NAMALWA (cell line): ENCODE measurements around the gene RTN4RL1.
A peak's percentile ranks its signal among the peaks of the same experiment; 100 is the strongest.

Experiments used
- DNase-seq: peaks from one replicate; pipeline ENCODE4 v3.0.0-alpha.2; 2015; ENCODE audit warnings: low spot score

Gene RTN4RL1, protein sequence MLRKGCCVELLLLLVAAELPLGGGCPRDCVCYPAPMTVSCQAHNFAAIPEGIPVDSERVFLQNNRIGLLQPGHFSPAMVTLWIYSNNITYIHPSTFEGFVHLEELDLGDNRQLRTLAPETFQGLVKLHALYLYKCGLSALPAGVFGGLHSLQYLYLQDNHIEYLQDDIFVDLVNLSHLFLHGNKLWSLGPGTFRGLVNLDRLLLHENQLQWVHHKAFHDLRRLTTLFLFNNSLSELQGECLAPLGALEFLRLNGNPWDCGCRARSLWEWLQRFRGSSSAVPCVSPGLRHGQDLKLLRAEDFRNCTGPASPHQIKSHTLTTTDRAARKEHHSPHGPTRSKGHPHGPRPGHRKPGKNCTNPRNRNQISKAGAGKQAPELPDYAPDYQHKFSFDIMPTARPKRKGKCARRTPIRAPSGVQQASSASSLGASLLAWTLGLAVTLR

DNA sequence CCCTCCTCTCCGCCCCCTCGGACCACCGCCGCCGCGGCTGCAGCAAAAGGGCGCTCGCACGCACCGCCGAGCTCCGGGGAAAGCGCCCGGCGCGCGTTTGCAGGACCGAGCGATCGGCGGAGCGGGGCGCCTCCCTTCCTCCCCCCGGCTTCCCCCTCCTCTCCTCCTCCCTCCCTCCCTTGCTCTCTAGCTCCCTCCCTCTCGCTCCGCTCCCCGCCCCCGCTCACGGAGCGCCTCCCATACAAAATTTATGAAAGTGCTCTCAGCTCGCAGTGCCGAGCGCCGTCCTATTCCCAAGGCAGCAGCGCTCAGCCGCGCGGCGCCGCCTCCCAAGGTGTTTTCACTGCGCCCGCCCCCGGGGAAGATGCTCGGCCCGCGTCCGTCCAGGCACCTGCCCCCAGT, at the start of gene RTN4RL1:
TSS of gene RTN4RL1 (minus strand) at position 115 of the 402 bp plus-strand sequence. CDS start 469 bp downstream, outside the sequence.
- DNase-seq, result no peak

DNA sequence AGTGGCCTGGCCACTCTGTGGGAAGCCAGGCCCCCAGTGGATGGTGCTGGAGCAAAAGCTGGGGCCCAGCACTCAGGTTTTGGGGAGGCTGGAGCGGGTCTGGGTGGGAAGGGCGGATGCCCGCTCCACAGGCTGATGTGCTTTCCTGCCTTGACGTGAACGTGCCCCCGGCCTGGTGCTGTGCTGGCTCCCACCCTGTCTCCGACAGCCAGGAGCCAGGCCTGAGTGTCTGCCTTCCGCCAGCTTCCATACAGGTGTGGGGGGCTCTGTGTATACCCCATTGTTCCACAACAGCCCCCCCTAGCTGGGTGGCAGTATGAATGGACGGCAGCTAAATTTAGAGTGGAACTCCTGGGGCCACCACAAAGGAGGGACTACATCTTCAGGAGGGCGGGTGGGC, 49.8 kb upstream of the RTN4RL1 start:
- no peak for DNase-seq

DNA sequence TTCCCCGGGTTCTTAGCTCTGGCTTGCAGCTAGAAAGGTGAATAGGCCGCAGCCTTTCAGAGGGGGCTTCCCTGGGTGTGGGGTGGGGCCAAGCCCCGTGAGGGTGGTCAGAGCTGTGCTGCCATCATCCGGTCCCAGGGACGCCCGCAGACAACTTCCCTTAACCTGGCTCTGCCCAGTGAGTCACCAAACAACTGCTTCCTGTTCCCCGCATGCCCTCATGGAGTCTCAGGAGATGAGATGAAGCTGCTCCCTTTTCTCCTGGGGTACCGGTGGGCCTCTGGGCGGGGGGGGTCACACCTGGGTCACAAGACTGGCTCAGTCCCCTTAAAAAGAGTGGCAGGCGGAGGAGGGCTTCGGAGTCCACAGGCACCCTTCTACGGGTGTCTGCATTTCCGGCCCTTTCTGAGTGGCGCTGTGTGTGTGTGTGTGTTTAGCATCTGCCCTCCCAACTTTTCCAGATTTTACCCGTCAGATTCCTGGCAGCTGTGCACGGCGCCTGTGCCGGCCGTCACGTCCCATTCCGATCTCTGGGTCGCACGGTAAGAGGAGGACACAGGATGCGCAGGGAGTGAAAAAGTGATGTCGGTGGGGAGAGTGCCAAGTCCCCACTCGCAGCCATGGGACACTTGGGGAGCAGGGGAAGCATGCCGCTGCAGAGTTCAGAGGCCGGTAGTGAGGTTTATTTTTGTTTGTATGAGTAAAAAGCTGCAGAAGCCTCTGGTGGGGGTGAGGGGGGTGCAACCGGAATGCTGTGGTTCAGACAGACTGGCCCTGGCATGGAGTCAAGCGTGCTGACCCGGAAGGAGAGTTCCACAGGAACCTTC, 46.5 kb upstream of the RTN4RL1 start:
- no peak for DNase-seq

DNA sequence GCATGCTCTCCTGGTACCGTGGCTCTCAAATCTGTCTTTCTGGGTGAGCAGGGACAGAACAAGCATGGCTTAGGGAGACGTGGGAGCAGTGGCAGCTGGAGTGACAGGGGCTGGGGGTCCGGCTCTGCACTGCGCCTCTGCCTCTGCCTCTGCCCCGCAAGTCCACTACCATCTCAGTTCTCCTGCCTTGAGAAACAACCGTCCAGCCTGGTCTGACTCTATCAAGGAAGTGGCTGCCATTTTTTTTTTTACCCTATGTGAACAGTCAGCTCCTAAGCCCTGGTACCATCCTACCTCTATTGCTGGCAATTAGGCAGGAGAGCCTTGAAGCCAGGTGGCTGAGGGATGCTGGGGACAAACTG, 45.9 kb upstream of the RTN4RL1 start:
- DNase-seq, result no peak

DNA sequence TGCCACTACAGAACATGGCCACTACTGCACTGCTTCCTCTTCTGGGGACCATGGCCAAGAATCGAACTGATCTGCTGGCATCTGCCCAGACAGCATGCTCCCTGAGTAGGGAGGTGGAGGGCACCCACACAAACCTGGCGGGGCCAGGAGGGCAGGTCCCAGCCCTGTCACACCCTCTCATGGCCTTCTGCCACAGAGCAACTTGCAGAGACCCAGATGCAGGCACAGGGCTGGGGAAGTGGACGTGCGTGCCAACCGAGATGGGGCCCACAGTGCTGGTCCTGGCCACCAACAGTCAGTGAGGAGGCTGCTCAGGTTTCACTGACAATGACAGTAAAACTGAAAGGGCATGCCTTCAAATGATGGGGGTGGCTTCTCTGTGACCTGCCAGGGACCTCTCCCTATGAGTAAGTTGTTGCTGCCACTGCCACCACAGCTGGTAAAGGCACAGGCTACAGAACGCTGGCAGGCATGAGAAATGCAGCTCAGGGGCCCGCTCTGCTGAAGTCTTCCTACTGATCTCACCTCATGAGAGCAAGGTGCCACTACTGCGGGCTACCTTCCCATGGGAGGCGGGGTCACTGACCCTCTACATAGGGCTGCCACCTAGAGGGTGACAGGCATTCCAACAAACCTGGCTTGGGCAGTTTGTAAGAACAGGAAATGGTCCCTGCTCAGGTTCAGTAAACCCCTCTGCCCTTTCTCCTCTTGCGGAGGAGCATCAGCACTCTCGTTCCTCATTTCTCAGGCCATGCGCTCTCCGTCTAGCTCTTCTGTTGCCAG, 45.3 kb upstream of the RTN4RL1 start:
- DNase-seq, result no peak

DNA sequence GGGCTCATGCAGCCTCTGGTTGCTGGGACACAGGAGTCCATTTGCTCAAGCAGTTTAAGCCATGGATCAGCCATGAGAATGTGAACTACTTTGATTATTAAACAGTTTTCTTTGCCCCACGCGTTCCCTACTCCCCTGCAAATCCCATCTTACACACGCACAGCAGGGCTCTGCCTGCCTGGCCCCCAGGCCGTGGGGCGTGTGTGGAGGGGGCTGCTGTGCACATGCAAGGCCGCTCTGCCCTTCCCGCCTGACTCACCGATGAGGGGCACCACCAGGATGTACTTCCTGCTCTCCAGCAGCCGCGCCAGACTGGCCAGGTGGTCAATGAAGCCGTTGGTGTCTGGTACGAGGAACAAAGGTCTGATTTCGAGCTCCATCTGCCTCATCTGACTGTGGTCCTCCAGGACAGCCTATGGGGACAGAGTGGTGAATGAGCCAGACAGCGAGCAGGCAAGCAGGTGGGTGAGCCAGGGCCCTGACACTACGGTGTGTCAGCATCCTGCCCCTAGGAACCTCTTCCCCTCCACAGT, 43.5 kb upstream of the RTN4RL1 start:
- DNase-seq, result no peak

DNA sequence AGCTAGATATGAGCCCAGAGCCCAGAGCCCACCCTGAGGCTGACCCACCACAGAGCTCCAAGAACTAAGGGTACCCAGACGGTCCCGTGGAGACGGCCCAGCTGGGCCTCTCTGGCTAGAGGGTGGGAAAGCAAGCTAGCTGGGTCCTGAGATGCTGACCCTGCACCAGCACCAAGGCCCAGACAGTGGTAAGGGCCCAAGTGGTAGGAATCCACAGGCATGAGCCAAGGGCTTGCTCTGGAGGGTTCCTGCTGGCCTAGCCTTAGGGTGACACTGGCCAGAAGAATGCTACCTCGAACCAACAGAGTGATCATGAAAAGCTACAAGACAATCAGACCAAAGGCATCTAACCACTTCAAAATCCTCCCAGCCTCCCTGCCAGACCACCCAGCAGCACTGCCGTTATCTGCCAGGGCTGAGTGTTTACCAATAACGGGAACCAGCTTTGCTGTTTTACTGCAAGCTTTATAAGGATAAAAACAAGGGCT, 42.9 kb upstream of the RTN4RL1 start:
- no peak for DNase-seq

DNA sequence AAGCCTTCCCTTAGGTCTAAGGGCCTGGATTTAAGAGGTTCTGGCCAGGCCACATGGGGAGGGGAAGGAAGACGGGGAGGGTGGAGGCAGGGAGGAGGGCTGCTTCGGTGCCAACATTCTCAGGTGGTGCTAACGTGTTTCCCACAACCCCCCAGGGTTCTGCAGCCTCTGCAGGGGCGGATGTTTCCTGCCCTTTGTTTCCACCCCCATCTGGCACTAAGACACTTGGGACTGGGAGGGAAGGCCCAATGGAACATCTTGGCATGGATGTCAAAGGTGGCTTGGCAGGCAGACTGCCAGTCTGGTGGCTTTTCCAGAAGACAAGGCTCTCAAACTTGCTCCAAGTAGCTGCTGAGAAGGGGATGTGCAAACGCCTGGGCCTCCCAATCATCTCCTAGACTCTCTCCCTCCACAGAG, 42.5 kb upstream of the RTN4RL1 start:
- DNase-seq, result no peak

DNA sequence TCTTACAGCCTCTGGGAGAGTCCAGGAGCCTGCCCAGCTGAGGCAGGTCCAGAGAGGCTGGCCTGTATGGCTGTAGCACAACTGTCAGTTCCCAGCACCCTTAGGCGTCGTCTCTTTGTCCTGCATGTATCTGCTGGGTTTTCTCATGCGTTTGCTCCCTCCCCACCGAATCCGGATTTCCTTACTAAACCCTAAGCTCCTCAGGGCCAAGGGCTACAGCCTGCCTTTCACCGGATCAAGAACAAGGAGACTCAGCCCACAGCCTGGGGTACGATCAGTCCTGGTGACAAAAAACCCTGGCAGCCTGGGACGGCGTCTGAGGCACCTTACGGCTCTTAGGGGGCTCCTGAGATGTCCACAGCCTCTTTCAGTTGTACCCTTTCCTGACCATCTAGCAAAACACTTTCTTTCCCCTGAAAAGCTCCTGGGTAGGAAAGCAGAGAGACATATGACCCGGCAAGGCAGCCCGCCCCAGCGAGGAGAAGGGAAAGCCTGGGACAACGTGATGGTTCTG, 42.0 kb upstream of the RTN4RL1 start:
- no peak for DNase-seq

DNA sequence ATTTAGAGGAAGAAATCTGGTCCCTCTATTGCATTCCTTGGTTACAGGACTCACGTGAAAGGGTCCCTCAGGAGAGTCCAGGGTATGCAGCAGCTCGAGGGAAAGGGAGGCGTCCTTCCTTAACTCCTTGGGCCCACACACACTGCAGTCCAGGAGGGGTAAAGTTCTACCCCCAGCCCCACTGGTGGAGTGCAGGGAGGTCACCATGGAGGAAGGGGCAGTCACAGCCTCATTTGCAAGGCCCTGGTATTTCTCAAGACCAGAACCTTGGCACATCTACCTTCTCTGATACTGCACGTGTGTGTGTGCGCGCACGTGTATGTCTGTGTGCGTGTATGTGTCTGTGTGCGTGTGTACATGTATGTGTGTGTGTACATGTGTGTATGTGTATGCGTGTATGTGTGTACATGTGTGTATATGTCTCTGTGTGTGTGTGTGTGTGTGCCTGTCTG, 40.8 kb upstream of the RTN4RL1 start:
- no peak for DNase-seq

DNA sequence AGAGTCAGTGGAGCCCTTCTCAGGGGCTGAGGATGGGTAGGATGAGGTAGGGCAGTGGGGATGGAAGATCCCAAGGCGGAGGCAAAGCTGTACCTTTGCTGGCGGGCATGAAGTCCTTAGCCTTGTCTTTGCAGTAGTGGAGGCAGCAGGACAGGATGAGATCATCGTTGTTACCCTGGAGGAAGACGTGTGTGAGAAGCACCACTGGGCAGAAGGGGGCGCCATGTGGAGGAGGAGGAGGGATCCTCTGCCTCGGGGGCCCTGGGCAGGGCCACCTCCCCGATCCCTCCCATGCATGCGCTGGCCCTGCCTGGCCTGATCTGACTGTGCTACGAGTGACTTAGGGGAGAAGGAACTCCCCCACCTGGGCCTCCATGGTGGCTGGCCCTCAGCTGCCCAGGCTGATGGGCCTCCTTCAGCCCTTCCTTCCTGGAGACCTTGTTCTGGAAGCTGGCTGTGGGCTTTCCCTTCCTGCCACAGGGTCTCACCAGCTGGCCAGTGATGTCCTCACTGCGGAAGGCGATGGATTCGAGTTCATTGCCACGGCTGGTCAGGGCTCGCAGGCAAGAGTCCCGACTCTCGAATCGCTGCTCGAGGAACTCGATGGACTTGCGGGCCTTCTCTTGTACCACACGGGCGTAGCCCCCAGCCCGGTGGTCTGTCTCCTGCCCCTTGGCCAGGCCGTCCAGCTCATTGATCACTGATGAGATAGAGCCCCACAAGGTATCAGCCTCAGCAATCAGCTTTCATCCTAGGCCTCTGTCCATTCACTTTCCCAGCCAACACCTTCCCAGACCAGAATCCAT, 40.0 kb upstream of the RTN4RL1 start:
- peak; percentile 47 for DNase-seq

DNA sequence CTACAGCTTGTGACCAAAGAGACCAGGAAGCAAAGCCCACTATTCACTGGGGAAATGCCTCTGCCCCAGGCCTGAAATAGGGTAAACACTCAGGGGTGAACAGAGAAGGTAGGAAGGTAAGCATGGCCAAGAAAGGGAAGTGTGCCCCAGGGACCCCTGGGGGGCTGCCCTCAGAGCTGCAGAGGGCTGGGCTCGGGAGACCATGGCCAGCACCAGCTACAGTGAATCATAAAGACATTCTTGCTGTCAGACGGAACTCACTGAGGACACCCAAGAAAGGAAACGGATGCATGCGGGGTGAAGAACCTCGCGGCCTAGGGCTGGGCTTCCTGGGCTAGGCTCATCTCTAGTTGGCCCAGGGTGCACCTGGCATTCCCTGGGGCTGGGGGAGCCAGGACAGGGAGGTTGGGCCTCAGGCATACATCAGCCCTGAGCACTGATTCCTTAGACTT, 39.4 kb upstream of the RTN4RL1 start:
- DNase-seq, result no peak

DNA sequence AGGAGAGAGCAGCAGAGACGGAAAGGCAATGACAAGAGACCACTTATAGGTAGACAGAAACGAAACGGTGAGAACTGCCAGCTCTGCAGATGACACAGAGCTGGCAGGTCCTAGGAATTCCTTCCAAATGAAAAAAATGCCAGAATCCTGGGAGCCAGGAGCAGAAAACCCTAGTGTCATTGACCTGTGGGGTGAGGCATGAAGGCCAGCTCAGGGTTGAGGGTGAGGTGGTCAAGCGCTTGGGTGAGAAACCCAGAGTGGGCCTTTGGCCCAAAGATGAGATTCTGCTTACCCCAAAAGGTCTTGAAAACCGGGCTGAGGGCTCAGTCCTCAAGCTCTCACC, 39.0 kb upstream of the RTN4RL1 start:
- DNase-seq, result no peak

DNA sequence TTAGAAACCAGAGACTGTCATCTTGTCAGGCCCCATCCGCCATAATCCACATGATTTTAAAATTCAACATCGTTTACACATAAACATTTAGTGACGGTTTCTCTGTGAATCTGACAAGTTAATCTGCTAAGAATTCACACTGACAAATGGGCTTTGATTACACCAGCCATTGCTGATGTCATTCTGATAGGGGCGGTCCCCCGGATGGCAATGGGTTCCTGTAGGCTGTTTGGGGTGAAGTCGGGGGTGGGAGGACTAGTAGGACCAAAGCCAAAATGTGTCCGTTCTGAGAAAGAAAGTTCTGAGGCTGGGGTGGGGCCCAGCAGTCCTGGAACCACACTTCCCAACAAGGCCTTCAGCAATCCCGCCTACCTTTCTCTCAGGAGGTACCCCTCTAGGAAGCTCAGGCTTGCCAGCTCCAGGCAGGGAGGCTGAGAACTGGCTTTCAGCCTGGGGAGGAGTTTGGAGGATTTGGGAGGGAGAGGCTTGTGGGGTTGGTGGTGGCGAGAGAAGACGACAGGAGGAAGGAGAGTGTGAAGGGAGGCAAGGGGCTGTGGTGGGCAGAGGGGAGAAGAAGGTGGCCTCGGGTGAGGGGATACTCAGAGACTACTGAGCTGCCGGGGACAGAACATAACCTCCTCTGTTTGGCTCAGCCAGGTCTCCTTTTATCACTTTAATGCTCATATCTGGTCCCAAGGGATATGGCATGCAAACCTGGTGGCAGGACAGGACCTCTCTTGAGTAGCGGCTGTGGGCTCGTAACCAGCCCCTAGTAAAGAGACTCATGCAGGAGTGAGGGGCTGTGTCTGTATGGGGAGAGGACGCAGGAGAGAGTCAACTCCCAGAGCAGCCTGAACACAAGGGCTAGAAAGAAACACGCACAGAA, 38.4 kb upstream of the RTN4RL1 start:
- DNase-seq, result no peak

DNA sequence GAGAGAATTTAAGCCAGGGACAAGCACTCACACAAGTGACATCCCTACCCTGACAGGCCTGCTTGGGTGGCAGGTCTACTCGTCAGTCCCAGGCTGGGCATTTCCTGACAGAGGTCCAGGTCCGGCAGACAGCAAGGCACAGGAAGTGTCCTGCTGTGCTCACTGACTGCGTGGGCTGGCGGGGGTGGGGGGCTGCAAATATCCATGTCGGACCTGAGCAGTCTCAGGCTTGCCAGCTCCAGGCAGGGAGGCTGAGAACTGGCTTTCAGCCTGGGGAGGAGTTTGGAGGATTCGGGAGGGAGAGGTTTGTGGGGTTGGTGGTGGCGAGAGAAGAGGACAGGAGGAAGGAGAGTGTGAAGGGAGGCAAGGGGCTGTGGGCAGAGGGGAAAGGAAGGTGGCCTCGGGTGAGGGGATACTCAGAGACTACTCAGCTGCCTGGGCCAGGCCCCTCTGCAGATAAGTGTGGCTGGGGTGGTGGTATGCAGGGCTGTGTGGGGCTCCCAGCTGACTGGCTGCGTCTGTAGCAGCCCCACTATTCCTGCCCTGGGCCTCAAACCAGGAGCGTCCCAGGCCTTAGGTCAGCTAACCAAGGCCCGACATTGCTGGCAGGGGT, 37.5 kb upstream of the RTN4RL1 start:
- DNase-seq, result no peak

DNA sequence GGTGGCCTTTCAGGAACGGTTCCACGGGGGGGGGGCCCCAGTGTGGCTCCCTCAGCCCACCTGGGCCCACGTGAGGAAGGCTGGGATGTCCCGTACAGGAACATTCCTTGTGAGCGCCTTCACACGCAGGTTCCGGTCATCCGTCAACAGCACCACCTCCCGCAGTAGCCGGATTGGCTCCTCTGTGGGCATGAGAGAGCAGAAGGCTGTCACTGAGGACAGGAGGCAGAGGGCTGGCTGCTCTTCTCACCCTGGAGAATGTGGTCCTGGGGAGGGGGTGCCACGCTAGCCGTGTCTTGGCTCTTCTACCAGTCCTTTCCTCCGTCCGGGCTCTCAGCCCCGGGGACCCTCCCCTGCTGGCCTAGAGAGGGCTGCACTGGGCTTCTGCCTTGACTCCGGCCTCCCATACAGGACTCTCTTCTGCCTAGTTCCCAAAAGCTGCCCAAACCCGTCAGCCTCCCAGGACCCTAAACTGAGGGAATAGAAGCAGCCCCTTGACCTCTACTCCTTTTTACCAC, 36.4 kb upstream of the RTN4RL1 start:
- DNase-seq, result no peak

DNA sequence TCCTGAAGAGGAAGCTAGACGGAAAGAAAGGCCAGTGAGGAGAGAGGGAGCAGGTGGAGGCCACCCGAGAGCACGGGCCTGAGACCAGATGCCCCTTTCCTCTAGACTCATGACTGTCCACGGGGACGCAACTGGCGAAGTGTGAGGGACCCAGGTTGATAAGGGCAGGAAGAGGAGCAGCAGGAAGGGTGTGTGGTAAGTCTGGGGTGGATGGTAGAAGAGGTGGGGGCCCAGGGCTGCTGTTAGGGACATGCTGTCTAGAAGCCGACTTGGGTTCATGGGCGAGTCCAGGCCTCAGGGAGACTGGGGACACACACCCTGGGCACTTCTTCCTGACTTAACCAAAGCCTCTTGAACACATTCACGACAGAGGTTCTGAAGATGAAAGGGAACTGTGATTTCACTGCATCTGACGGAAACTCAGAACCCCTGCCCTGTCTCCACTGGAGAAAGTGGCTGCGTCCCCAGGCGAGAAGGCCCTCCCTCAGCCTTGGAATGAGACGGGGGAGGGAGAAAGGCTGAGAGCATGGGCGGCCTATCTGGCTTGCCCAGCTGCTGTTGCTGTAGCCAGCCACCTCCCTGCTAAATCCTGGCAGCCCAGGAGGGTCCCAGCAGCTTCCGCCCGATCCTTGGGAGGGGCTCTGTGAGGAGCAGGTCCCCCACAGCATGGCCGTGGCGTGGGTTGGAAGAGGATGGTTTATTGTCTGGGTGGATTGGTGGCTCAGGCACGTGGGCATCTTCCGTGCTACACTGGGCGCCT, 35.7 kb upstream of the RTN4RL1 start:
- DNase-seq, result no peak

DNA sequence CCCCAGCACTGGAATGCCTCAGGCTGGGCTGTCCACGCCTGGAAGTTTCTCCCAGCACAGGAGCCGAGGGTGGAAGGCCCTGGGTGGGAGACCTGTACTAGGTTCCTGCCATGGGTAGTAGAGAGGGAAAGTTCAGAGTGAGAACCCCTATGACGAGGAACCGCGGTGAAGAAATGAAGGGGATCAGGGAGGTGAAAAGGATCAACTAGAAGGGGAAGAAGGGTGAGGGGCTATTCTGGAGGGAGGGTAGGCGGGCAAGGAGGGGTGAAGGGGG, 35.2 kb upstream of the RTN4RL1 start:
- DNase-seq, result no peak
